Activated CD8-positive, alpha-beta memory T cell treated with anti-CD3 and anti-CD28 coated beads, Interleukin-2, amount 50 U/mL, for 24 hours (primary cell): ENCODE results near the gene PLCB1.
"Not testable (repeated sequence)": the region's sequence is repeated elsewhere in the genome, so short reads cannot be mapped to it uniquely, and the experiment has no call there.

Experiments
- DNase-seq: peaks from one replicate; pipeline ENCODE4 v3.0.0-alpha.2; 2020; ENCODE audit errors: extremely low read depth

PLCB1 gene

GRCh38 chr20:8402798-8403197, 270.7 kb downstream of the PLCB1 start:
- DNase-seq = no peak

- no peak for DNase-seq
These were observed 273.0 kb downstream of the PLCB1 start for GRCh38 chr20:8404912-8405635.

- no peak for DNase-seq
These were observed 274.3 kb downstream of the PLCB1 start for GRCh38 chr20:8406391-8406790.

GRCh38 chr20:8408587-8409307, 276.7 kb downstream of the PLCB1 start:
- no peak for DNase-seq

- DNase-seq = no peak
These were observed 281.6 kb downstream of the PLCB1 start for GRCh38 chr20:8413691-8414090.

- DNase-seq = no peak
These were observed 282.7 kb downstream of the PLCB1 start for GRCh38 chr20:8414586-8415274.

- no peak for DNase-seq
These were observed 289.9 kb downstream of the PLCB1 start for GRCh38 chr20:8421981-8422380.

GRCh38 chr20:8423482-8423881, 291.4 kb downstream of the PLCB1 start:
- DNase-seq = no peak

- no peak for DNase-seq
These were observed 291.9 kb downstream of the PLCB1 start for GRCh38 chr20:8424010-8424409.

GRCh38 chr20:8425016-8425415, 292.9 kb downstream of the PLCB1 start:
- DNase-seq = no peak

- DNase-seq = no peak
These were observed 293.7 kb downstream of the PLCB1 start for GRCh38 chr20:8425802-8426201.

GRCh38 chr20:8427419-8428040, 295.5 kb downstream of the PLCB1 start:
- no peak for DNase-seq

- no peak for DNase-seq
These were observed 296.9 kb downstream of the PLCB1 start for GRCh38 chr20:8428988-8429387.

GRCh38 chr20:8431538-8432434, 299.7 kb downstream of the PLCB1 start:
- no peak for DNase-seq

GRCh38 chr20:8432435-8433148, 300.5 kb downstream of the PLCB1 start:
- no peak for DNase-seq

GRCh38 chr20:8433291-8433690, 301.2 kb downstream of the PLCB1 start:
- DNase-seq = no peak

GRCh38 chr20:8434326-8434876, 302.3 kb downstream of the PLCB1 start:
- no peak for DNase-seq

GRCh38 chr20:8435285-8436035, 303.4 kb downstream of the PLCB1 start:
- no peak for DNase-seq

GRCh38 chr20:8436938-8437337, 304.9 kb downstream of the PLCB1 start:
- DNase-seq = not testable (repeated sequence)

- DNase-seq = no peak
These were observed 306.7 kb downstream of the PLCB1 start for GRCh38 chr20:8438748-8439147.
